Measurements from ENCODE around the gene NHSL2.

- TF ChIP-seq CTCF (IDR thresholded peaks at IDR 0.05; ENCODE audit: low read depth, low read length) (no peak), POLR2A (IDR thresholded peaks at IDR 0.05; ENCODE audit: extremely low read depth, insufficient read length) (no peak), MYC (IDR thresholded peaks at IDR 0.05; ENCODE audit: low read depth, low read length) (no peak)
Measured at GRCh38 chrX:72011734-72012133, 101.1 kb downstream of the NHSL2 start.

Data from NB4 (cell line).